ENCODE data around the gene NR5A1. TPM values are rescaled to one million over a fixed set of nuclear protein-coding genes. Genes with fewer than 3 reads are reported as not detected.
A peak's percentile ranks its signal among the peaks of the same experiment; 100 is the strongest.

Gene NR5A1
- total RNA-seq, 1 donor from 2014 or later: not detected

DNA sequence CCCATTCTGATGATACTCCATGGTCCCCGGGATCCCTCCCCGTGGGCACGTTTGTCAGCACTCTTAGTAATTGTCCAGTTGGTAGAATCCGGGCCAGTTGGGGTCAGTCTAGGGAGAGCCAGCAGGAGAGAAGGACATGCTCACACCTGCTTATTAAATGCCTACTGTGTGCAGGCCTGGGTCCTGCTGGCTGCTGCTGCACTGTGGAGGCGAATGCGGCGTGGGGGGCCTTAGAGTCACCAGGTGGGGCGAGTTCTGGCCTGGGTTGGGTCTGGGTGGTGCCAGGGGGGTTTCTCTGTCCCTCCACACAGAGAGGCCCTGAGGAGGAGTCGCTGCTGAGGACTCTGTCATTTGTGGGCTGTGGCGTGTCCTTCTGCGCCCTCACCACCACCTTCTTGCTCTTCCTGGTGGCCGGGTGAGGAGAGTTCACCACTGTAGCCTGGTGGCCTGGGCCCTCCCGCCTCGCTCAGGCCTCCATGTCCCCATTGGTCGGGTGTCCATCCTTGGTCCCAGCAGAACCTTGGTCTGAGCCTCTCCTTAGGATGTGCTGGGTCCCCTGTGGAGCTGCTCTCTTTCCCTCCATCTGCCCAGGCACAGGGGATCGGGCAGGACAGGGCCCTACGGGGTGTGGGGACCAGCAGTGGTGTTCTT lies 39.7 kb downstream of the NR5A1 start:
- Mint-ChIP-seq H3K27me3 (ENCODE audit: unreplicated experiment) (peaks cover 10% of the 10 kb centered on the region), H3K4me3 (ENCODE audit: unreplicated experiment) (no peak overlapping the region), H3K4me1 (ENCODE audit: low read depth, unreplicated experiment) (no peaks in the 10 kb centered on the region), H3K36me3 (ENCODE audit: unreplicated experiment) (no peaks in the 10 kb centered on the region), H3K27ac (ENCODE audit: unreplicated experiment) (no peak overlapping the region), H3K9me3 (ENCODE audit: unreplicated experiment) (peaks cover 2% of the 10 kb centered on the region)
- TF ChIP-seq, protein P1, sequence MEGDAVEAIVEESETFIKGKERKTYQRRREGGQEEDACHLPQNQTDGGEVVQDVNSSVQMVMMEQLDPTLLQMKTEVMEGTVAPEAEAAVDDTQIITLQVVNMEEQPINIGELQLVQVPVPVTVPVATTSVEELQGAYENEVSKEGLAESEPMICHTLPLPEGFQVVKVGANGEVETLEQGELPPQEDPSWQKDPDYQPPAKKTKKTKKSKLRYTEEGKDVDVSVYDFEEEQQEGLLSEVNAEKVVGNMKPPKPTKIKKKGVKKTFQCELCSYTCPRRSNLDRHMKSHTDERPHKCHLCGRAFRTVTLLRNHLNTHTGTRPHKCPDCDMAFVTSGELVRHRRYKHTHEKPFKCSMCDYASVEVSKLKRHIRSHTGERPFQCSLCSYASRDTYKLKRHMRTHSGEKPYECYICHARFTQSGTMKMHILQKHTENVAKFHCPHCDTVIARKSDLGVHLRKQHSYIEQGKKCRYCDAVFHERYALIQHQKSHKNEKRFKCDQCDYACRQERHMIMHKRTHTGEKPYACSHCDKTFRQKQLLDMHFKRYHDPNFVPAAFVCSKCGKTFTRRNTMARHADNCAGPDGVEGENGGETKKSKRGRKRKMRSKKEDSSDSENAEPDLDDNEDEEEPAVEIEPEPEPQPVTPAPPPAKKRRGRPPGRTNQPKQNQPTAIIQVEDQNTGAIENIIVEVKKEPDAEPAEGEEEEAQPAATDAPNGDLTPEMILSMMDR (IDR thresholded peaks at IDR 0.05; ENCODE audit: partially characterized antibody, unreplicated experiment): no peak
- DNase-seq: peak; percentile 11

DNA sequence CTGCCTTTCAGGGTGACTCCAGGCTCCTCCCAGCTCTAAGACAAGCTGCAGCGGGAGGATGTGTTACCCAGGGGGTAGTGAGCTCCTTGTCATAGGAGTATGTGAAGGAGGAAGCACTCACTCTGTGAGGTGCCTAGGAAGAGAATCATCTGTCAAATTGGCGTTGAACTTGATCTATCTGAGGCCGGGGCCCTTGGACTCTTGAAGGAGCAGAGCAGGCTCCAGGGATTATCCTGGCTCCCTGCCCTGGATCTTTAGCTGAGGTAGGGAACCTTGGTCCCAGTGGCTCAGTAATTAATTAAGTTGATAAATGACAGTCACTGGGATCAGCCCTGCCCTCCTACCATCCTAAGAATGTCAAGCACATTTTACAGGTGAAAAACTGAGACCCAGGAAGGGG lies 41.5 kb downstream of the NR5A1 start:
- Mint-ChIP-seq H3K4me3 (ENCODE audit: unreplicated experiment) (no peak overlapping the region), H3K27ac (ENCODE audit: unreplicated experiment) (no peak overlapping the region)
- TF ChIP-seq, protein P1 (IDR thresholded peaks at IDR 0.05; ENCODE audit: partially characterized antibody, unreplicated experiment): no peak

DNA sequence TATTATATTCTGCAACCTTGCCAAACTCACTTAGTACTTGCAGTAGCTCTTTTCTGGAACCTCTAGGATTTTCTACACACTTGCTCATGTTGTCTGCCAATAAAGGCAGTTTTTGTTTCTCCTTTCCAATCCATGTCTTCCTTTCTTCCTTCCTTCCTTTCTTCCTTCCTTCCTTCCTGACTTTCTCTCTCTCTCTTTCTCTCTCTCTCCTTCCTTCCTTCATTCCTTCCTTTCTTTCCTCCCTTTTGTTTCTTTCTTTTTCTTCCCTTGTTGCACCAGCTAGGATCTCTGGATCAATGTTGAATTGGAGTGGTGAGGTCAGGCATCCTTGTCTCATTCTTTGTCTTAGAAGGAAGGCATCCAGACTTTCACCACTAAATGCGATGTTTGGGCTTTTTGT lies 44.5 kb downstream of the NR5A1 start:
- Mint-ChIP-seq H3K9me3 (ENCODE audit: unreplicated experiment) (no peaks in the 10 kb centered on the region), H3K27ac (ENCODE audit: unreplicated experiment) (no peak overlapping the region), H3K27me3 (ENCODE audit: unreplicated experiment) (peaks cover 6% of the 10 kb centered on the region), H3K4me1 (ENCODE audit: low read depth, unreplicated experiment) (no peaks in the 10 kb centered on the region), H3K4me3 (ENCODE audit: unreplicated experiment) (no peak overlapping the region), H3K36me3 (ENCODE audit: unreplicated experiment) (peaks cover 7% of the 10 kb centered on the region)
- TF ChIP-seq, protein P1 (IDR thresholded peaks at IDR 0.05; ENCODE audit: partially characterized antibody, unreplicated experiment): no peak
- no peak for DNase-seq

More for the DNA sequence above, 41.5 kb downstream of the NR5A1 start:
- H3K27me3 Mint-ChIP-seq (ENCODE audit: unreplicated experiment): peaks cover 10% of the 10 kb centered on the region
- no peaks in the 10 kb centered on the region for H3K4me1 Mint-ChIP-seq (ENCODE audit: low read depth, unreplicated experiment)
- peaks cover 2% of the 10 kb centered on the region for H3K9me3 Mint-ChIP-seq (ENCODE audit: unreplicated experiment)
- H3K36me3 Mint-ChIP-seq (ENCODE audit: unreplicated experiment): peaks cover 2% of the 10 kb centered on the region
- DNase-seq: peak; percentile 2

DNA sequence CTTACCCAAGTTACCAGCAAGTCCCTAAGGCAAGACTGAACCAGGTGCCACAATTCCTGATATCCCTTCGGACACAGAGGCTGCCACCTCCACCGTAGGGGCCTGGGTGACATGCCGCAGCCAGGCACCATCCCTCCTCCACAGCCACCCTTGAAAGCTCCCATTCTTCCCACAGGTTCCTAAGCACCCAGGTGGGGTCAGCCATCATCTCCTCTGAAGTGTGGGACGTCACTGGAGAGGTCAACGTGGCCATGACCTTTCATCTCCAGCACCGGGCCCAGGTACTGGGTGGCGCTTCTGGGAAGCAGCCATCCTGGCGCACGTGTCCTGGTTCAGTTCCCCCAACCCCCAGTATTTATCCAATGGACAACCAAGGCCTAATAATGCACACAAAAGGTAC lies 48.8 kb downstream of the NR5A1 start:
- H3K27me3 Mint-ChIP-seq (ENCODE audit: unreplicated experiment): peaks cover 3% of the 10 kb centered on the region
- peaks cover 7% of the 10 kb centered on the region for H3K36me3 Mint-ChIP-seq (ENCODE audit: unreplicated experiment)
- no peak overlapping the region for H3K4me3 Mint-ChIP-seq (ENCODE audit: unreplicated experiment)
- no peak overlapping the region for H3K27ac Mint-ChIP-seq (ENCODE audit: unreplicated experiment)
- TF ChIP-seq, protein P1 (IDR thresholded peaks at IDR 0.05; ENCODE audit: partially characterized antibody, unreplicated experiment): no peak
- peaks cover 2% of the 10 kb centered on the region for H3K9me3 Mint-ChIP-seq (ENCODE audit: unreplicated experiment)
- peaks cover 2% of the 10 kb centered on the region for H3K4me1 Mint-ChIP-seq (ENCODE audit: low read depth, unreplicated experiment)
- DNase-seq: no peak

DNA sequence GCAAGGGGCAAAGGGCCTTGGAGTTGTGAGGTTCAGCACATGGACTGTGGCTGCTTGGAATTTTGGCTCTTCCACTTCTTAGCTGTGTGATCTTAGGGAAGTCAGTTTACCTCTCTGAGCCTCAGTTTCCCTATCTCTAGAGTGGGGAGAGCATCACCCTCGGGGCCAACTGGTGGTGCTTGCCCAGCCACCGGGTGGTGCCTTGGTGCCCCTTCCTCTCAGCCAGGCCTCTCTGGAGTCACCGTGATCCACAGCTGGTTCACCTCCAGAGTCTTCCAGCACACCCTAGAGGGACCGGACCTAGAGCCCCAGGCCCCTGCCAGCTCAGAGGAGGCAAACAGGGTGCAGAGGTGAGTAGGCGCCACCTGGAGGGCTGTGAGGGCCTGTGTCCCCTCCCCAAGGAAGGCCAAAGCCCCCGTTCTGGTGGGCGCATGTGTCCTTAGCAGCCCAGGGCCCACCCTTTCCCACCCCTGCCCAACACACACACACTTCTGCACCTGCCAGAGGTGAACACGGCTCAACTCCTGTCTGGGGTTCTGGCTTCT lies 49.2 kb downstream of the NR5A1 start:
- TF ChIP-seq, protein P1 (IDR thresholded peaks at IDR 0.05; ENCODE audit: partially characterized antibody, unreplicated experiment): no peak
- DNase-seq: no peak
- Mint-ChIP-seq H3K27me3 (ENCODE audit: unreplicated experiment) (peaks cover 3% of the 10 kb centered on the region), H3K27ac (ENCODE audit: unreplicated experiment) (no peak overlapping the region), H3K9me3 (ENCODE audit: unreplicated experiment) (peaks cover 2% of the 10 kb centered on the region), H3K4me1 (ENCODE audit: low read depth, unreplicated experiment) (peaks cover 2% of the 10 kb centered on the region), H3K36me3 (ENCODE audit: unreplicated experiment) (peaks cover 7% of the 10 kb centered on the region), H3K4me3 (ENCODE audit: unreplicated experiment) (no peak overlapping the region)

Data from glutamatergic neuron (in vitro differentiated cells).